ENCODE data around the gene CCDC187. TPM values are rescaled to one million over a fixed set of nuclear protein-coding genes. Genes with fewer than 3 reads are reported as not detected.

The CCDC187 gene
- polyA plus RNA-seq, 1 donor from 2014 or later, result not detected

DNA sequence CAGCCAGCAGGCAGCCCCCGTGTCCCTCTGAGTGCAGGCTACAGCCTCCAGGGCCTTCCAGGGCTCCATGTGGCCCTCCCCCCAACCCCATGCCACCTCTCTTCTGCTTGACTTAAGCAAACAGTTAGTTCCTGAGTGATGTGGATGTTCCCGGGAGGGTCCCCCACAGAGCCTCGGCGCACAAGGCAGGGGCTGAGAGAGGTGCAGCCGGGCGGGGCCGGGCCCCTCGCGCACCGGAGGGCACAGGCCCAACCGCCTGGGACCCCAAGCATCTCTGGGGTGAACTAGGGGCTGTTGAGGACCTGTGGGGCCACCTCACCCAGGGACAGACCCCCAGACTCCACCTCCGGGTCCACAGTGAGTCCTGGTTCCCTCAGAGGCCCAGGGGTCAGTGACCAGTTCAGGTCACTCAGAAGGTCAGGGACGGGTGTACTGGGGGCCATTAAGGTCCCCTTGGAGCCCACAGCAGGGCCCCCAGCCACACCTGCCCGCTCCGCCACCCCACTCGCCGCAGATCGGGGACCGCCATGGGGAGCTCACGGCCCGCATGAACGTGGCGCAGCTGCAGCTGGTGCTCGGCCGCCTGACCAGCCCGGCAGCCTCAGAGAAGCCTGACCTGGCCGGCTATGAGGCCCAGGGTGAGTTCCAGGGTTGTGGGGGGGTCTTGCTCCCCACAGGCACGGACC lies 36.6 kb upstream of the CCDC187 start:
- H3K9me2 ChIP-seq (ENCODE audit: insufficient read depth, low read length), result no peaks in the 10 kb centered on the region
- H4K20me1 ChIP-seq (ENCODE audit: insufficient read depth), result no peaks in the 10 kb centered on the region
- no peaks in the 10 kb centered on the region for H3K9me3 ChIP-seq (ENCODE audit: low read length)
- no peaks in the 10 kb centered on the region for H3F3A ChIP-seq (ENCODE audit: insufficient read depth, low read length, poor library complexity, severe bottlenecking)
- H3K36me3 ChIP-seq (ENCODE audit: insufficient read depth, low read length), result no peaks in the 10 kb centered on the region
- H3K27ac ChIP-seq (ENCODE audit: low read length), result no peak overlapping the region
- H2AFZ ChIP-seq (ENCODE audit: low read depth, low read length), result no peak overlapping the region
- H3K4me2 ChIP-seq (ENCODE audit: low read length), result no peak overlapping the region
- H3K9ac ChIP-seq (ENCODE audit: low read length), result no peak overlapping the region
- TF ChIP-seq REST (IDR thresholded peaks at IDR 0.05; ENCODE audit: borderline replicate concordance), result no peak
- no peak for TF ChIP-seq EP300 (conservative IDR thresholded peaks at IDR 0.05; ENCODE audit: poor library complexity, severe bottlenecking)
- TF ChIP-seq, protein P1, sequence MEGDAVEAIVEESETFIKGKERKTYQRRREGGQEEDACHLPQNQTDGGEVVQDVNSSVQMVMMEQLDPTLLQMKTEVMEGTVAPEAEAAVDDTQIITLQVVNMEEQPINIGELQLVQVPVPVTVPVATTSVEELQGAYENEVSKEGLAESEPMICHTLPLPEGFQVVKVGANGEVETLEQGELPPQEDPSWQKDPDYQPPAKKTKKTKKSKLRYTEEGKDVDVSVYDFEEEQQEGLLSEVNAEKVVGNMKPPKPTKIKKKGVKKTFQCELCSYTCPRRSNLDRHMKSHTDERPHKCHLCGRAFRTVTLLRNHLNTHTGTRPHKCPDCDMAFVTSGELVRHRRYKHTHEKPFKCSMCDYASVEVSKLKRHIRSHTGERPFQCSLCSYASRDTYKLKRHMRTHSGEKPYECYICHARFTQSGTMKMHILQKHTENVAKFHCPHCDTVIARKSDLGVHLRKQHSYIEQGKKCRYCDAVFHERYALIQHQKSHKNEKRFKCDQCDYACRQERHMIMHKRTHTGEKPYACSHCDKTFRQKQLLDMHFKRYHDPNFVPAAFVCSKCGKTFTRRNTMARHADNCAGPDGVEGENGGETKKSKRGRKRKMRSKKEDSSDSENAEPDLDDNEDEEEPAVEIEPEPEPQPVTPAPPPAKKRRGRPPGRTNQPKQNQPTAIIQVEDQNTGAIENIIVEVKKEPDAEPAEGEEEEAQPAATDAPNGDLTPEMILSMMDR (IDR thresholded peaks at IDR 0.05; ENCODE audit: poor library complexity, severe bottlenecking), result no peak
- TF ChIP-seq POLR2AphosphoS5 (IDR thresholded peaks at IDR 0.05), result no peak
- no peak for TF ChIP-seq SMC3 (conservative IDR thresholded peaks at IDR 0.05; ENCODE audit: poor library complexity)
- no peak for TF ChIP-seq MXI1 (conservative IDR thresholded peaks at IDR 0.05; ENCODE audit: poor library complexity, severe bottlenecking)
- TF ChIP-seq EZH2 (IDR thresholded peaks at IDR 0.05; ENCODE audit: borderline replicate concordance, insufficient read depth, low read length, poor library complexity, severe bottlenecking), result no peak
- no peak for TF ChIP-seq RAD21 (conservative IDR thresholded peaks at IDR 0.05)
- no peak for TF ChIP-seq TAF1 (IDR thresholded peaks at IDR 0.05; ENCODE audit: low read depth)
- no peak overlapping the region for H3K4me3 ChIP-seq (ENCODE audit: low read length)
- H3K79me2 ChIP-seq (replicated peaks; ENCODE audit: insufficient read depth, low read length), result no peaks in the 10 kb centered on the region
- no peaks in the 10 kb centered on the region for H3K27me3 ChIP-seq (ENCODE audit: insufficient read depth, low read depth, low read length)

- H3K9me2 ChIP-seq (ENCODE audit: insufficient read depth, low read length), result no peaks in the 10 kb centered on the region
- H3K4me3 ChIP-seq (ENCODE audit: low read length), result no peak overlapping the region
- H3K27me3 ChIP-seq (ENCODE audit: insufficient read depth, low read depth, low read length), result no peaks in the 10 kb centered on the region
- no peak overlapping the region for H3K27ac ChIP-seq (ENCODE audit: low read length)
- H3K9ac ChIP-seq (ENCODE audit: low read length), result no peak overlapping the region
- H2AFZ ChIP-seq (ENCODE audit: low read depth, low read length), result no peak overlapping the region
- no peaks in the 10 kb centered on the region for H3K79me2 ChIP-seq (replicated peaks; ENCODE audit: insufficient read depth, low read length)
- no peaks in the 10 kb centered on the region for H3F3A ChIP-seq (ENCODE audit: insufficient read depth, low read length, poor library complexity, severe bottlenecking)
- H3K4me2 ChIP-seq (ENCODE audit: low read length), result no peak overlapping the region
- no peaks in the 10 kb centered on the region for H3K36me3 ChIP-seq (ENCODE audit: insufficient read depth, low read length)
- TF ChIP-seq RAD21 (conservative IDR thresholded peaks at IDR 0.05) (no peak), MXI1 (conservative IDR thresholded peaks at IDR 0.05; ENCODE audit: poor library complexity, severe bottlenecking) (no peak), EP300 (conservative IDR thresholded peaks at IDR 0.05; ENCODE audit: poor library complexity, severe bottlenecking) (no peak), TAF1 (IDR thresholded peaks at IDR 0.05; ENCODE audit: low read depth) (no peak), POLR2AphosphoS5 (IDR thresholded peaks at IDR 0.05) (no peak)
- TF ChIP-seq, protein P1 (IDR thresholded peaks at IDR 0.05; ENCODE audit: poor library complexity, severe bottlenecking), result no peak
- no peaks in the 10 kb centered on the region for H4K20me1 ChIP-seq (ENCODE audit: insufficient read depth)
- H3K9me3 ChIP-seq (ENCODE audit: low read length), result no peaks in the 10 kb centered on the region
These were observed 36.0 kb upstream of the CCDC187 start for GRCh38 chr9:136339958-136340310.

Measured in neural cell (in vitro differentiated cells).